HuH-7 (cell line): ENCODE measurements around the gene SASH3.
"Not testable (repeated sequence)": the region's sequence is repeated elsewhere in the genome, so short reads cannot be mapped to it uniquely, and the experiment has no call there.

Experiments
- DNase-seq: peaks from one replicate; pipeline ENCODE4 v3.0.0; 2011; ENCODE audit warnings: low spot score

The SASH3 gene

GRCh38 chrX:129779747-129780146 is at the start of gene SASH3:
TSS of gene SASH3 (plus strand) at chrX:129779949. CDS start at chrX:129780098, 149 bp downstream.
- DNase-seq = no peak

GRCh38 chrX:129731228-129731627 is 48.5 kb upstream of the SASH3 start:
- no peak for DNase-seq

- no peak for DNase-seq
These were observed 46.9 kb upstream of the SASH3 start for GRCh38 chrX:129732857-129733256.

- no peak for DNase-seq
These were observed 46.4 kb upstream of the SASH3 start for GRCh38 chrX:129733335-129733734.

GRCh38 chrX:129736491-129736890 is 43.3 kb upstream of the SASH3 start:
- DNase-seq = no peak

GRCh38 chrX:129737916-129738315 is 41.8 kb upstream of the SASH3 start:
- DNase-seq = no peak

GRCh38 chrX:129738466-129739308 is 41.1 kb upstream of the SASH3 start, which contains the start of gene XPNPEP2:
TSS of gene XPNPEP2 (plus strand) at chrX:129738979. CDS start at chrX:129739214, 235 bp downstream.
- peak; percentile 25 for DNase-seq

GRCh38 chrX:129739578-129739977 is 40.2 kb upstream of the SASH3 start:
- DNase-seq = no peak

- DNase-seq = no peak
These were observed 37.6 kb upstream of the SASH3 start for GRCh38 chrX:129741880-129742758.

- not testable (repeated sequence) for DNase-seq
These were observed 37.0 kb upstream of the SASH3 start for GRCh38 chrX:129742759-129743152.

GRCh38 chrX:129743821-129744220 is 35.9 kb upstream of the SASH3 start:
- no peak for DNase-seq

- DNase-seq = no peak
These were observed 34.9 kb upstream of the SASH3 start for GRCh38 chrX:129744861-129745321.

GRCh38 chrX:129746557-129747470 is 32.9 kb upstream of the SASH3 start:
- DNase-seq = no peak

- DNase-seq = no peak
These were observed 32.2 kb upstream of the SASH3 start for GRCh38 chrX:129747533-129747932.

- no peak for DNase-seq
These were observed 31.4 kb upstream of the SASH3 start for GRCh38 chrX:129748305-129748704.

GRCh38 chrX:129749069-129749468 is 30.7 kb upstream of the SASH3 start:
- no peak for DNase-seq

- no peak for DNase-seq
These were observed 28.8 kb upstream of the SASH3 start for GRCh38 chrX:129750971-129751370.

- peak; percentile 54 for DNase-seq
These were observed 25.4 kb upstream of the SASH3 start for GRCh38 chrX:129754056-129755024.

- DNase-seq = no peak
These were observed 23.7 kb upstream of the SASH3 start for GRCh38 chrX:129755779-129756650.
